ENCODE data around the gene TNFRSF11A.

TNFRSF11A gene

DNA sequence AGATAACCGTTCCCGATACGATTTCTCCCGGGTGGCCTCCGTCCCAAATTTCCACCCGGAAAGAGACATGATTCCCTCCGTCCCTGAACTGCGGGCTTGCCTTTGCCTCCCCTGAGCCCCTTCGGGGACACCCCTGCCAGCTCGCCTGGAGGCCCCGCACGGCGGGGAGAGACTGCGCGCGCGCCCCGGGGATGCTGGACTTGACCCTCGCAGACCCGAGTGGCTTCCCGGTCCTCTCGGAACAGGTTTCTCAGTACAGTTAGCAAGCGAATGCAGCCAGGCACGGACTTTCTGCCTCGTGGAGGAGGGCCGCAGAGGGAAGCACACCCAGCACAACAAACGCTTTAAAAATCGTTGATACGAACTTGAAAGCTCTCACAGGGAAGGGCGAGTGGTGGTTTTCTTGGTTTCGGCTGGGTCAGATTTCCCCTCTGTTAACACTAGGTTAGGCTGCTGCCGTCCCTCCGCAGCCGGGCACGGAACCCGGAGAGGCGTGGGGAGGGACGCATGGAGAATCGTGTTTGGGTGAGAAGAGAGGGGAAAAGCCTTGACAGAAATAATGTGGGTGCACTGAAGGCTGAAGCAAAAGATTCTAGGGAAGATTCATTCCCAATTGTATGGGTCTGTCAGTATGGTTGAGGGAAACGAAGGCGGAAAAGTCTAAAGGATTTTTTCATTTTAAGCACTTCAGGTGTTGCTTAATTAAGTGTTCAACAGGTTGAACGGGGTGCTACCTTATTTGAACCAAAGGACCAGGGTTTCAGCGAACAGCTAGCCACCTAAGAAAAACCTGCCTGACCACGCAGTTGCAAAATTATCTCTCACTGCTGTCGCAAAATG is 916 bp downstream of the TNFRSF11A start:
- peak; percentile 13 for DNase-seq (ENCODE audit: low spot score)

DNA sequence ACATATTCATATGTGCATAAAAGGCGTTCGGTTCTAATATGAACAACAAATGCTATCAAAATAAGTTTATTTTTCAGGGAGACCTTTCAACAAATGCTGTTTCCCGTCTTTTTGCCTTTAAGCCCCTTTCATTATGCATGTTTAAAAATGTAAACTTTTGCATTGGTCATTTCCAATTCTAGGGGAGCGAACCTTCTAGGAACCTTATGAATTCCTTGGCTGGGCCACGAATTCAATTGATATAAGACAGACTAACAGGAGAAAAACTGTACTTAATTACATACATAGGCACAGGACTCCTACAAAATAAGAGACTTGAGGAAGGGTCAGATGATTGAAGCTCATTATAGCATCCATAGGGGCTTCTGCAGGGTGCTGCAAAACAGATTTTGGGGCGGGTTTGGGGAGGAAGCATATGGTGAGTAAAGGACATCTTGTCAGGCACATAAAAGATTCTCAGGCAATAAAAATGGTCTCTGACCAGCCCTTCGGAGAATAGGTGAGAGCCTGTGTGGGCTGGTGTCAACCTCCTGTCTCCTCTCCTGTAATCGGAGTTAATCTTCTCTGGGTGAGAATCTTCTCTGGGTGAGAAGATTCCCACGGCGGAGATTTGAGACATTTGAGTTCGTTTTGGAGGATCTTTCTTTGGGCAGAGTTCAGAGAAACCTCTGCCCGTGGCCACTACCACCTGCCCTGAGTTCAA is 1.7 kb downstream of the TNFRSF11A start:
- DNase-seq (ENCODE audit: low spot score), result no peak

DNA sequence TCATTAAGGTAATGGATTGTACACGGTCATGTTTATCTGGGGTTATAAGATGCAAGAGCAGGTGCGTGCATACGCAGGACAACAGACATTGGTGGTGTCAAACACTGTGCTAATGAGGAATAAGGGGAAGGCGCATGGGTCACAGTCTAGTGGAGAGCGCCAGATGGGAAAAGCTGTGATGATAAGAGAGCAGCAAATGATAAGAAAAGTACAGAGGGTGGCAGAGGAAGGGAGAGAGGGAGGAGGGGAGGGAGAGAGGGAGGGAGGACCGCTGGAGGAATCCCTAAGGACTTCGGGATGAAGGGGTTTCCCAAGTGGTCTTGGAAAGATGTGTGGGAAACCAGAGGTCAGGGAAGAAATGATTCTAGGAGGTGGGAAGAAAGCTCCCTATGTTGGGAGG is 2.9 kb downstream of the TNFRSF11A start:
- DNase-seq (ENCODE audit: low spot score), result no peak

DNA sequence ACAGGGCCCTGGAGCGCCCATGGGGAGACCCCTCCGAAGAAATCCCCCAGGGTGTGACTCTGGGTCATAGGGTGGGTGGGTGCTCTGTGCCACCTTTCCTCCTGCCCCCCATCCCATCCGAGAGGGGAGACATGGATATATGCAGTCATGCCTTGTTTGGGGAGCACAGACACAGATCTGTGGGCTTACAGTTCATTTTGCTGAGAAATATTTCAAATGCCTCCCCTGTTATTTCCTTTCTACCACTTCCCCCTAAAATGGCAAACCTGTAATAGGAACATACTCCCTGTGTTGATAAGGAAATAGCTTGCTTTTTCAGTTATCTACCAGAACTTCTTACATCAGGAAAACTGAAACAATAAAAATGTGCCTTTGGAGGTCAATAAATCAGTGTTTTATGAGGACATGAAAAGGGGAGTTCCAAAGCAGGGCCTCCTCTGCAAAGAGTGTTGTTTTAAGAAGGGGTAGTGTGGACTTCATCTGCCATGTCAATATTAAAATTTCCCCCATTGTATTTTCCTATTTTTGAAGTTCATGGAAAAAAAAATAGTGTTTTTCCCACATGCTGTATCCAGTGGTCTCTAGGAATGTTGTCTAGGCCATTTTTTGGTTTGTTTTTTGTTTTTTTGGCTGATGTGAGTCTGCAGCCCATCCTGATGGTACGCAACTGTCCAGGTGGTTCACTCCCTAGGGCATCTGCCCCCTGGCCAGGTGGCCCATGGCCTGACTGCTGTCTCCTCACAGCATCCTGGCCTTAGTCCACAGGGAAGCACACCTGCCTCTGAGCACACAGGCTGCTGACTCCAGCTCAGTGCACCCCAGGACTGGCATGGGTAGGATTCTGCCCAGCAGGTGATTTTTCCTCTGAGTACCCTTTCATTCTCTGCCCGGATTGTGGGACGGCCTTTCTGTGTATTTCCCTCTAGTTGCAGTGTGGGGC is 3.7 kb downstream of the TNFRSF11A start:
- DNase-seq (ENCODE audit: low spot score), result no peak

DNA sequence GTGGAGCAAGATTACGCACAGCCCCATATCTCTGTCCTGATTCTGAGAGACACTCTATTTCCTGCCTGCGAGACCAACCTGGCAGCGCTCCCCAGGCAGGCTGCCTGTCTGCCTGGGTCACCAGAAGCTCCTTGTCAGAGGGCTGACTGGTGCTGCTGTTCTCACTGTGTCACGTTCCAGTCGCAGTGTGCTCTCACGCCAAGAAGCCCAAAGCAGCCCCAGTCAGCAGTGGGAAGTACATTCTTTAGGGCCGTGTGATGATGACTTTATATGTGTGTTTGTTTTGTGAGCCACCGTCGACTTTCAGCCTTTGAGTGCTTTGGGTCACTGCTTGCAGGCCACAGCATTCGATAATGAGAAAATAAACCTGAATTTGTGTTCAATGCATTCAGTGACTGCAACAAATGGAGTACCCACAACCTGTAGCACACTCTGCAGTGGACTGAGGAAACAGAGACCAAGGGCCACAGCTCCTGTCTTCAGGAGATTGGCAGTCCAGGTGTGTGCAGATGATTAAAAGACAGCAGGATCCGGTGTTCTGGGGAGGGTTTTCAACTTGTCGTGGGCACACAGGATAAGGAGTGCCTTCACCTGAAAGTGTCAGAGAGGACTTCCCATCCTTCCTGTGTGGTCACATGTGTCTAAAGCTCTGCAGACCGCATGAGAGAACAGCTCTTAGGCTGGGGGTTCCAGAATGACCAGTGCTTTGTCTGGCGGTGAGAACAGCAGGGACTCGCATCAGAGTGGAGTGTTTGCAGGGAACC is 4.8 kb downstream of the TNFRSF11A start:
- DNase-seq (ENCODE audit: low spot score), result no peak

DNA sequence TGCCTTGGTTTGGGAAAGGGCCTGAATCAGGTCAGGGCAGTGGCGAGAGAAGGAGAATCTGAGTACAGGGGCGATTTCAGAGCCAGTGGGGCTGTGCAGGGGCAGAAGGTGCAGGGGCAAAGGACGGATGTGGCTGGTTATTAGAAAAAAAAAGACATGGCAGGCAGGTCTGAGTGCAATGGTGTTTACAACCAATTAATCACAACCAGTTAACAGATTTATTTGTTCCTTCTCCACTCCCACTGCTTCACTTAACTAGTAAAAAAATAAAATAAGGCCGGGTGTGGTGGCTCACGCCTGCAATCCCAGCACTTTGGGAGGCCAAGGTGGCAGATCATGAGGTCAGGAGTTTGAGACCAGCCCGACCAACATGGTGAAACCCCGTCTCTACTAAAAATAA is 5.5 kb downstream of the TNFRSF11A start:
- no peak for DNase-seq (ENCODE audit: low spot score)

DNA sequence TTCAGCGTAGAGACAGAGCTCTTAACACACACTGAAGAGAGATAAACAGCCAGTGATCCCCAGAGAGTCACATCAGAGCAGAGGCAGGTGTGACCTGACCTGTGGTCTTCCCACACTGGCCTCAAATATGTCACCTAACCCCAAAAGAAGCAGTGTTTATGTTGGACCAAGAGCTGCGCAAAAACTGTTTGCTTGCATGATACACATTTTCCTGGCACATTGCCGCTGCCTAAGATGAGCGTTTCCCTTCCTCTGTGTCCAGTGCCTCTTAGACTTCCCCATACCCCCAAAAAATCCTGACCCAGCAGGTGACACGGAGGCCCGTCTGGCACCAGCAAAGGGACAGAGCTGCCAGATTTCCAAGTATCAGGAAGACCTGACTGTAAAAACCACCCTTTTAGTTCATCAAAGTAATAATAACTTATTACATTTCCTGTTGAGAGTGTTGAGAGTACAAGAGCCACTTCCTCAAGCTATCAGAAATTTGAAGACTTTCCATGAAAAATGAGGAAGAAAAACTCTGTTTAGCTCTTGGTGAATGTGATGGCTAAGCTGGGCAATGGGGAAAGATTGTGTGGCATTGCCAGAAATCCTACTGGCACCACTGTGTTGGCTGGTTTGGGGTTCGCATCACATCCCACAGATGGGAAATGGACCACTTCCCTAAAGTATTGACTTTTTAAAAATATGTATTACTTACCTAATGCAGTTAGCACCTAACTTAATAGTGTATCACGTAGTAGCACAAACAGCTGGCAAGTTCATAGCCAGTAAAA is 6.7 kb downstream of the TNFRSF11A start:
- DNase-seq (ENCODE audit: low spot score), result no peak

DNA sequence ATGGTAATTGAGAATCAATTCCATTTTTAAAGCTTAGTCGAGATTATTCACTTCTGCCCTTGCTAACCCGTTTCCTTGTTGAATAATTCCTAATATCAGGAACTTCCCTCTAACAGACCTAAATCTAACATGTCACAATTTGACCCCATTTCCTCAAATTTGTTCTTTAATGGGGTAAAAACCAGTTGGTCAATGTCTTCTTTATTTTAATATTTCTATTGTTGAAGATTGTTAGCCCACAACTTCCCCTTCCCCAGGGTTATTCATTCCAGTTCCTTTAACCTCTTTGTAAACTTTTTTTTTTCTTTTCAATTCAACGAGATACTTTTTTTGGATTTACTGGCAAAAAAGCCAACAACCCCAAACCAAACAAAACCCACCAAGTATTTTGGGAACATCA is 7.3 kb downstream of the TNFRSF11A start:
- DNase-seq (ENCODE audit: low spot score), result no peak

DNA sequence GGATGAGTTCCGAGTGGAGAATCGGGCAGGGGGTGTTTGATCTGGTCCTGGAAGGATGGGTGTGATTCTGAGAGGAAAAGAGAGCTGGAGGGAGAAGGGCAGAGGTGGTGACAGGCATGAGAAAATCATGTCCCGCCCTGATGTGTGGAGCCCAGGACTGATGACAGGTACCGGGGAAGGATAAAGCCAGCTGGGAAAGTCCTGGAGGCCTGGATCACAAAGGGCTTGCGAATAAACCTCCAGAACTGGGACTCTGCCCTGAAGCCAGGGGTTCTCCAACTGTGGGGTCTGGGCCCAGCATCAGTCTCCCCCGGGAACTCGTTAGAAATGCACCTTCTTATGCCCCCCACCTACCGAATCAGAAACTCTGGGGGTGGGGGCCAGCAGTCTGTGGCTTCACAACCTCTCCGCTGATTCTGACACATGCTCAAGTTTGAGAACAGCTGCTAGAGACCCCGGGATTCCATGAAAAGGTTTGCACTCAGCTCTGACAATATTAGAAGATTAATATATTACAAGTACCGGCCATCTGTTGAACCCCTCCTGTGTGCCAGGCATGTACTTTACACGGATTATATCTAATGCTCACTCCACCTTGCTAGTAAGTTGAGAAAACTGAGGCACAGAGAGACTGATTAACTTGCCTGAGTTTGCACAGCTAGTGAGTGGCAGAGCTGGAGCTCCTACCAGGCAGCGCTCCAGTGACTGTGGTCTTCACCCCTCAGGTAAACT is 8.0 kb downstream of the TNFRSF11A start:
- DNase-seq (ENCODE audit: low spot score), result no peak

DNA sequence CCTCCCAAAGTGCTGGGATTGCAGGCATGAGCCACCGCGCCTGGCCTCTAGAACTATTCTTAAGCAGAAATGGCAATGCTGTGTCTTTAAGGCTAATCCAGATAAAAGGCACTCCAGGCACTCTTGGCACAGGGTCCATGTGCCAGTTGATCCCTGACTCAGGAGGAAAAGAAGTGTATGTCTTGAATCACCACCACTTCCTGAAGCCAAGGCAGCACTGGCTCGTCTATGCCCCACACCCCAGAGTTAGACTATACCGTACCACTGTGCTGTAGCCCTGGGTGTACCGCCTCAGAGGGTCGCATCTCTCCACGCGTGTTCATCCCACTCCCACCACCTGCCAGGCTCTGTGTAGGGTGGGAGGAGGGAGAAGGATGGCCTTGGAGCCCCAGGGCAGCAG is 9.0 kb downstream of the TNFRSF11A start:
- DNase-seq (ENCODE audit: low spot score), result no peak

DNA sequence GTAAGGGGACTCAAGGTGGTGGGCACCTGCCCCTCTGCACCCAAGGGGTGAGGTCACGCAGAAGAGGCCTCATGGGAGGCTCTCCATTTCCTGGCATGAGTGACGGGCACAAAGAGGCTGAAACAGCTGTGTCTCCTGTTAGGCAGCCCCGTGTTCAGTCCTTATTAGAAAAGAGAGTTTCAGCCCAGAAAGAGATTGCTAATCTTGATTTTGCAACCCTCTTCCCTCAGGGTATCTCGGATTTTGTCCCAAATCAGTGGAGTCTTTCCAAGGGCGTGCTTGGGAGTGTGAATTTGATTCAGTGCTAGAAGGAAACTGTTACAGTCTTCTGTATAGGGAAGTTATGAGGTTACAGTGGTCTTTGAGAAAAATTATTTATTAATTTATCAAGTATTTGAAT is 10.4 kb downstream of the TNFRSF11A start:
- DNase-seq (ENCODE audit: low spot score), result no peak

DNA sequence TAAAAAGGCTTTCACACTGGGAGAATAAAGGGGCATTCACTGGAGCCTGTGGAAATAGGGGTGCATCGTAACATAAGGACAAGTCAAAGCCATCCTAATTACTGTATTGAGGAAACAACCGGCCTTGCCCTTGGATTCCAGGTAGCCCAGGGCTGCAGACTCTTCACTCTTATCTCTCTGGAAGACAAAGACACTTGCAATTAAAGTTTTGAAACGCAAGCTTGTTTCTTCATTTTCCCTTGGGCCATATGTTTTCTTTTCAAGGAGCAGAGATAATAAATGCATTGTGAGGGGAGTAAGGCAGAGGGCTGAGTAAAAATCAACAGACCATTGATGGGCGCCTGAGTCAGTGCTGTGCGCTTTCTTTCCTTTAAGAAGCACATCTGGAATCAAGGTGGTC is 11.5 kb downstream of the TNFRSF11A start:
- DNase-seq (ENCODE audit: low spot score), result no peak

DNA sequence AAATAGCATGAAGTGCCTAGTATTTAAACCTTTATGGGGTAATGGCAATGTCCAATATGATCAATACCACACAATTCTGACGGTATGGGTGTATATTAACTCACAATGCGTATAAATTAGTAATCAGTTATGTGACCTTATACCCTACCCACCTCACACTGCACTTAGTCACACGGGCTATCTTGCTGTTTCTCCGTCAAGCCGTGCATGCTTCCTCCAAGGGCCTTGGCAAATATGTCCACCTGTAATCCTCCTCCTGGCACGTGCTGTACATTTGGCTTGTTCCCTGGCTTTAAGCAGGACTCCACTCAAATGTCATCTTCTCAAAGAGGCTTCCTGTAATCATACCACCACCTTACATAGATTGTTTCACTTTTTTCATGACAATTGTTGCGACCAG is 12.2 kb downstream of the TNFRSF11A start:
- no peak for DNase-seq (ENCODE audit: low spot score)

DNA sequence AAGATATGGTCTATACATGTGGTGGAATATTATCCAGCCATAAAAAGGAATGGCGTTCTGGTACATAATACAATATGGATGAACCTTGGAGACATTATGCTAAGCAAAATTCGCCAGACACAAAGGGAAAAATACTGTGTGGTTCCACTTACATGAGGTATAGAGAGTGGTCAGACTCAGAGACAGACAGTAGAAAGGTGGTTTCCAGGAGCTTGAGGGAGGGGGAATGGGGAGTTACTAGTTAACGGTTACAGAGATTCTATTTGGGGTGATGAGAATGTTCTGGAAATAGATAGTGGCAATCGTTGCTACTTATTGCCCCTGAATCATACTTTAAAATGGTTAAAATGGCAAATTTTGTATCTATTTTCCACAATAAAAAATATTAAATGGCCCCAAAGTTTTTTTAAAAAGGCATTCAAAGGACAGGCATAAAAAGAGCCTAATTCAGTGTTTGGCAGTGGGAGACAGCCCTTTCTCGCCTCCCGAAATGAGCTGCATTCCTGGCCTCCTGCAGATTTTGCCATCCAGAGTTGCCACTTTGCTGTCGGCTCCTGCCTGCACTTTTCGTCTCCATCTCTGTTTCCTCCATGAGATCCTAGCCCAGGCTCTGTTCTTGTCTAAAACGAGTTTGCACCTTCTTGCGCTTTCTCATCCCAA is 13.5 kb downstream of the TNFRSF11A start:
- no peak for DNase-seq (ENCODE audit: low spot score)

DNA sequence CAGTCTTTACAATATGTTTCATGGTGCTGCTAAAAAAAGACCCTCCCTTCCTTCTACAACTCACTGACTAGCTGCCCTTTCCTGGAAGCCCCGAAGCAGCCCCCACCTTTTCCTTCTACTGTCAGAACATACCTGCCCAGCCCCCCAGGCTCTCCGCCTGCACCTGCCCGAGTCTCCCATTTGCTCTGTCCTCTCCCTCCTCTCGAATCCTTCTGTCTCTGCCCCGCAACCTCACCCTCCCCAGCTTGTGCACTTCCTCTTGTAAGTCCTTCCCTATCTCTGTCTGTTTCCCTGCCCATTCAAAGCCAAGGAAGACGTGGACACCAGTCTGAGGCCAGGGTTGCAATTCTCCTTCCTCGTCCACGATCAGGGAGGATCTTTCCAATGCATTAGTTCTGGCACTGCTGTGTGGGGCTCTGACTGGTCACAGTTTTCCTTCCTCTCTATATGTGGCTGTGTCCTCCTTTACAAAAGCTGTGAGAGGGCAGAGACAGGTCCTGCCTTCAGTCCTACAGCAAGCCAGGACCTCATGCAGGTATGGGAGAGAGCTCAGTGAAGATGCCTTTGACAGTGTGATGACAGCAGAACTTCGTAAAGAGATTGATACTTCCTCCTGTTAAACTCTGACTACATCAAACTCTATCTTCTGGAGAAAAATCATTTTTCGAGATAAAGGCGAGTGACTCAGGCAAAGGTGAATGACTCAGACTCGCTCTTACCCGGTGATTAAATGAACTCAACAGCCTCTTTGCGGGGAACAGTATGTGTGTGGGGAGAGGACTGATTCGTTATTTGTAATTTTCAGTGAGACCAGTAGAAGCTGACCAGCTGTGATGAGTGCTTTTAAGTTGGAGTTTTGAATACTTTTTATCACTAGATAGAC is 14.2 kb downstream of the TNFRSF11A start:
- DNase-seq (ENCODE audit: low spot score), result no peak

DNA sequence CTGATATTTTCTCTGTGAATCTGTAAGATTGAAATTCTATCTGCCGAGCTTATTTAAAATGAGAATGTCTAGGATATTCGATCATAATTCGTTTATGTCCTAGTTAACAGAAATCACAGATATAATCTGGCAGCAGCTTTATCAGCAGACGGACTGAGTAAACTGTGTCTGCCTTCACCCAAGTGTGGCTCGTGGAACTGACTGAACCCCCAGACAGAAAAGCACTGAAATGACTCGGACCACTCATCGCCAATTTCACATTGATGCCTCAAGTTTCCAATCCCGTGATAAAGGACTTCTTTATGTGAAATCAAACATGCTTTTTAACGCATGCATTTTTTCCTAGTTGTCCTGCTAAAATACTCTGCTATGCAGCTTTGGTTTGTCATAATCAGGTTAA is 15.9 kb downstream of the TNFRSF11A start:
- no peak for DNase-seq (ENCODE audit: low spot score)

DNA sequence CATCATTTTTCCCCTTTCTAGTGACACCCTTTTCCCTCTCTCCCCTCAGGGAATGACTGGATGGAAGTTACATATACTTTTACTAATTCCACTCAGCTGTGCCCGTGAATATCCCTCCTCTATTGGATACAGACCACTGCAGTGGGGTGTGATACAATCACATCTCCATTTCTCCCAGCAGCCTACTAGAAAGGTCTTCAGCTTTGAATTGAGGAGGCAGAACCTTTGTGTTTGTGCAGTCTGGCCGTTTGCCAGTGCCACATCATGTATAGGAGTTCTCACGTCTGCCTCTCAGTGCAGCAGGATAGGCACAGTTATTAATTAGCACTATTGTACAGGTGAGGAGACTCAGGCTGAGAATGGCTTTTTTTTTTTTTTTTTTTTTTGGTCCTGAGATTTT is 16.4 kb downstream of the TNFRSF11A start:
- no peak for DNase-seq (ENCODE audit: low spot score)

DNA sequence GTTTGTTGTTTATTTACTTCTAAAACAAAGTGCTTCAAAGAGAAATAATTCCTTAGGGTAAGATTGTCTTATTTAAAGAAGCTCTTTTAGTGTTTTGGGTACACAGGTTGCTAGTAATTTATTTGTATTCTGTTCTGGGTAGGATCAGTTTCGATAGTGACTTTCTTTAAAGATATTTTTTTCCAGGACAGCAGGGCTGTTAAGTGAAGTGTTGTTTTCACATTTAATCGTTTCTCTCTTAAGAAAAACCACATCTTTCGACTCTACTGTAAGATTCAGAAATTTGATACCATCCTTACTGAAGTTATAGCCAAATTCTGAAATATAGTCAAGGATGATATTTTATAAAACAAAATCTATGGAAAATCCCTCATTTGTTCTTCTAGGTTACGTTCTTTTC is 17.8 kb downstream of the TNFRSF11A start:
- no peak for DNase-seq (ENCODE audit: low spot score)

DNA sequence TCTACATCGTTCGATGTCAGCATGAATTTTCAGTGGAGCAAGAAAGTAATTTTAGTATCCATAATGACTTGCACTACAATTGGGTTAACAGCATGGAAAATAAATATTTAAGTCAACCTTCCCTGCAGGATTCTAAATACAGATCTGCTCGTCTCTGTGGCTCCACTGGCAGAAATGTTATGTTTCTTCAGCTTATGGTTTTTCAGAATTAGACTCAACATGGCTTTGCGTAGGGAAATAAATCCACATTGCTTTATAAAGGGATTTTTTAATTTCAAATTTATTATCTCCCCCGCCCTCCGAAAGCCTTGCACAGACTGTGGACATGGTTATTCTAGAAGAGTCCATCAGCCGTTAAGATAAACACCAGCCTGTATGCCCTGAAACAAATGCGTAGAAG is 18.2 kb downstream of the TNFRSF11A start:
- DNase-seq (ENCODE audit: low spot score), result no peak

Measured in CD4-positive, alpha-beta T cell treated with Interleukin-15 for 4 hours (primary cell).